Stimulated activated CD8-positive, alpha-beta memory T cell treated with anti-CD3 and anti-CD28 coated beads, Interleukin-15, amount 100 ng/mL, for 24 hours (primary cell): Measurements from ENCODE around the gene OR52K2.
"Not testable (repeated sequence)": the region's sequence is repeated elsewhere in the genome, so short reads cannot be mapped to it uniquely, and the experiment has no call there.

ENCODE experiments used
- DNase-seq: peaks from one replicate; pipeline ENCODE4 v3.0.0-alpha.2; 2020; ENCODE audit warnings: low read depth

The OR52K2 gene

DNA sequence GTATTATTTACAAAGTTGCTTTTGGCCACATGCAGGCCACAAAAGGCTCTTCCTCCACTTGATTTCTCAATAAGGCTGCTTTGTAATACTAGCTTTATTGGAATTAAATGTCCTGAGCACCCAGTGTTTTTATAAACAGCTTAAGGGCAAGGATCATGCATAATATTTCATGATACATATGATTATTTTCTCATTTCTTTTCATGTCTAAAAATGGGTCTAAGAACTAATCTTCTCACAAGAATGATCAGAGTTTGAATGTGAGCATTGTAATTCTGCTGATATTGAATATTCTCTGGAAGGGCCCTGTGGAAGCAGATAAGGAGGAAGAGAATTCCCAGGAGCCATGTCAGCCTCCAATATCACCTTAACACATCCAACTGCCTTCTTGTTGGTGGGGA lies at the start of gene OR52K2:
TSS of gene OR52K2 (plus strand) at position 301 of the 400 bp plus-strand sequence. CDS start at position 346, 45 bp downstream.
- no peak for DNase-seq

- not testable (repeated sequence) for DNase-seq
Measured at GRCh38 chr11:4406206-4406605, 42.9 kb upstream of the OR52K2 start.

GRCh38 chr11:4416306-4416705 lies 32.8 kb upstream of the OR52K2 start:
- no peak for DNase-seq

- no peak for DNase-seq
Measured at GRCh38 chr11:4416816-4417215, 32.3 kb upstream of the OR52K2 start.

DNA sequence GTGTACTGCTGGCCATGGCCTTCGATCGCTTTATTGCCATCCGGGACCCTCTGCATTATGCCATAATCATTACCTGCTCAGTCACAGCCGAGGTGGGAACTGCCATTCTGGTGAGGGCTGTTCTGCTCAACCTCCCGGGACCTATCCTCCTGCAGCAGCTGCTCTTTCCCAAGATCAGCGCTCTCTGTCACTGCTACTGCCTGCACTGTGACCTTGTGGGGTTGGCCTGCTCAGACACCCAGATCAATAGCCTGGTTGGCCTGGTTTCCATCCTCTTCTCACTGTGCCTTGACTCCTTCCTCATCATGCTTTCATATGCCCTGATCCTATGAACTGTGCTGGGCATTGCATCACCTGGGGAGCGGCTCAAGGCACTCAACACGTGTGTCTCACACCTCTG lies 30.7 kb upstream of the OR52K2 start:
- no peak for DNase-seq

- DNase-seq = no peak
Measured at GRCh38 chr11:4430051-4430450, 19.0 kb upstream of the OR52K2 start.

GRCh38 chr11:4433856-4434255 lies 15.2 kb upstream of the OR52K2 start:
- DNase-seq = no peak

DNA sequence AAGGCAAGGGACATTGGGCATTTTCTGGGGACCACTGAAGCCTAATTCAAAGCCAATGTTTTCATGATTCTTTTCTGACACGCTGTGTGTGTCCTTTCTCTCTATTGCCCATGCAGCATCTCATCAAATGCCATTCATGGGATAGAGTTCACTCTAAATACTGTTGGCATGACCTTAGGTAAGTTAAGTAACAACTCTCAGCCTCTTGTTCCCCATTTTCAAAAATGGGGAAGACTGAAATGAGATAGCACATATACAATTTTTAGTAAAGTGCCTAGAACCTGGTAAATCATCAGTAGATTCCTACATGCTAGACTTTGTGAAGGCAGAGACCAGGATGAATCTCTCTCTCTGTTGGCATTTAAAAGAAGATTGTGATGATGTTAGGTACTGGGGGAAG lies 12.7 kb upstream of the OR52K2 start:
- DNase-seq = no peak

- DNase-seq = no peak
Measured at GRCh38 chr11:4441515-4441914, 7.6 kb upstream of the OR52K2 start.

GRCh38 chr11:4443232-4443891 lies 5.7 kb upstream of the OR52K2 start:
- DNase-seq = no peak

DNA sequence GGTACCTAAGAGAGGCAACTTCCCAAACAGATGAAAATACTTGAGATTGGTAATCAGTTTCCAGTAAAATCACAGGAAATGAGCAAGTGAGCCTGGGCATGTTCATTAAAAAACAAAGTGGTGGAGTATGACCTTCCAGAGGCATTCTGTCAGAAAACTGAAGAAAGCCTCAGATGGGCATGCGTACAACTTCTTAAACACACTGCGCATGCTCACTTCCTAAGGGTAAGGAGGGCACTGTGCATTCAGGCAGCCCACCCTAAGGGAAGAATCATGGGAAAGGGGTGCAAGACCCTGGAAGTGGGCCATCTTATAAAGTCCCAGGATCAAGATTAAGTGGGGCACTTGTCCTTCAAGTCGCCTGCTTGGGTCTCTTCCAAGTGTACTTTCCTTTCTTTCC lies 4.0 kb downstream of the OR52K2 start:
- DNase-seq = no peak

DNA sequence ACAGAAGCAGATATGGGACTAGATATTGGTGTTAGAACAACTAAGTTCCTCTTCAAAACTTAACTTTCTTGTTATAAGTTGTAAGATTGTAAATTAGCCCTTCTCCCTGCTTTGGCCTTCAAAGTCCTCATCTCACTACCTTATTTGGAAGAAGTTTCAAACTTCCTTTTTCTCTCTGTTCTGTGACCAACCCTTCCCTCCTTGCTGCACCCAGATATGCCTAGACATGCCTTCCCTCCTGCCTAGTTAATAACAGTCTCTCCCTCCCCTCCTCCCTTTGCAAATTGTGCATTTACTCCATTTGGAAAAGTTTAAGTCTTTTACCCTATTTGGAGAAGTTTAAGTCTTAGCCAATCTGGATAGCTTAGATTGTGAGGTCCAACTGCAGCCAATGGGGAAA lies 4.9 kb downstream of the OR52K2 start:
- DNase-seq = no peak

DNA sequence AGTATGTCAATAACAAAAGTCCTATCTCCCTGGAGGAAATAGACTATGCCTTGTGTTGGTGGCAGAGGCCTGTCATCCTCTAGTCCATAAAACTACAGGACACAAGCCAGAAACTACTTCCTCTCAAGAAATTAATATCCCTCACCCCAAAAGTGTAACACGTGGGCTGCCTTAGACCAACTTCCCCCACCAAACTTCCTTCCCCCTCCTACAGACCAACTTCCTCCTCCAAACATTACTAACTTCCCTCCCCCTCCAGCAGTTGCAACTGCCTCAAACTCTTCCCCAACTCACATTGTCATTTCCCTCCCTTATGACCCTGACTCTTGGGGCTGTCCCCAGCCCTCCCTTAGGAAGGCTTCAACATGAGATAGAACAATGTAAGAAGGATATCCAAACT lies 6.3 kb downstream of the OR52K2 start:
- DNase-seq = no peak

- no peak for DNase-seq
Measured at GRCh38 chr11:4459500-4459899, 10.4 kb downstream of the OR52K2 start.

- DNase-seq = no peak
Measured at GRCh38 chr11:4460151-4460550, 11.1 kb downstream of the OR52K2 start.

DNA sequence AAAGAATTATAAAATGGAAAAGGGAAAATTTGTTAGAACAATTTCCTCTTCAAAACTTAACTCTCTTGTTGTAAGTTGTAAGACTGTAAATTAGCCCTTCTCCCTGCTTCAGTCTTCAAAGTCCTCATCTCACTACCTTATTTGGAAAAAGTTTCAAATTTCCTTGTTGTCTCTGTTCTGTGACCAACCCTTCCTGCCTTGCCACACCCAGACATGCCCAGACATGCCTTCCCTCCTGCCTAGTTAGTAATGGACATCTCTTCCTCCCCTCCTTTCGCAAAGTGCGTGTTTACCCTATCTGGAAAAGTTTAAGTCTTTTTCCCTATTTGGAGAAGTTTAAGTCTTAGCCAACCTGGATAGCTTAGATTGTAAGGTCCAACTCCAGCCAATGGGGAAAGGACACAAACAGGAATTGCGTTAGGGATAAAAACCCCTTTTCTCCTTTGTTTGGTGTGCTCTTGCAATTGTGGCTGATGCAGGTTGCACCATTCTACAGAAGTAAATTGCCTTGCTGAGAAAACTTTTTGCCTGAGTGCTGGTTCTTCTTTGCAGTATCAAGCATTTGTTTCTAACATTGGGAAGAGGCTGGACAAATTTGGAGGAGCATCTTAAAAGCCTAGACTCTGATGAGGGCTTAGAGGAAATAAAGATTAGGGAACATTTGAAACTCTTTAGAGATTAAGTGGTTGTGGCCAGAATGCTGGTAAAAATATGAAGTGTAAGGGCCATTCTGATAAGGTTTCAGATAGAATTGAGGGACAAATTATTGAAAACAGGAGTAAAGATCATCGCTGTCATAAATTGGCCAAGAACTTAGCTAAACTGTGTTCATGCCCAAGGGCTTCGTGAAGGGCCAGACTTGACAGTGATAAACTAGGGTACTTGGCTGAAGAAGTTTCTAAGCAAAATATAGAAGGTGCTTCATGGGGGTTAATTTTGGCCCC lies 15.4 kb downstream of the OR52K2 start:
- DNase-seq = no peak

DNA sequence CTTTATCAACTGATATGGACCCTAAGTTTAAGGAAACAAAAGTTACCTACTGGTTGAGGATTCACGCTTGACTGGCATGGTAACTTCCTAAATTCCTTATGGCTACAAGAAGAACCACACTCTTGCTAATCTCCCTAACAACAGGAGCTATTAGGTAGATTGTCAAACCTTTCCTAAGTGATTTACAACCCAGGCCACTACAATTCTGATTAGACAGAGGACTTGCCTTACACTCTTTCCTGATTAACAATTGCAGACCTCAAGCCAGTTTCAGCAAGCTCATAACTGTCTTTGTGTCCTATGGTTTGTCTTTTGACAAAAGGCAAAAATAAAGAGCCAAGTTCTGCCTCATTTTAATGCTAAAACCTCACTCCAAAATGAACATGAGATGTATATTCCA lies 16.3 kb downstream of the OR52K2 start:
- DNase-seq = no peak

- no peak for DNase-seq
Measured at GRCh38 chr11:4466131-4466870, 17.2 kb downstream of the OR52K2 start.

GRCh38 chr11:4466871-4467442 lies 17.9 kb downstream of the OR52K2 start:
- DNase-seq = no peak

DNA sequence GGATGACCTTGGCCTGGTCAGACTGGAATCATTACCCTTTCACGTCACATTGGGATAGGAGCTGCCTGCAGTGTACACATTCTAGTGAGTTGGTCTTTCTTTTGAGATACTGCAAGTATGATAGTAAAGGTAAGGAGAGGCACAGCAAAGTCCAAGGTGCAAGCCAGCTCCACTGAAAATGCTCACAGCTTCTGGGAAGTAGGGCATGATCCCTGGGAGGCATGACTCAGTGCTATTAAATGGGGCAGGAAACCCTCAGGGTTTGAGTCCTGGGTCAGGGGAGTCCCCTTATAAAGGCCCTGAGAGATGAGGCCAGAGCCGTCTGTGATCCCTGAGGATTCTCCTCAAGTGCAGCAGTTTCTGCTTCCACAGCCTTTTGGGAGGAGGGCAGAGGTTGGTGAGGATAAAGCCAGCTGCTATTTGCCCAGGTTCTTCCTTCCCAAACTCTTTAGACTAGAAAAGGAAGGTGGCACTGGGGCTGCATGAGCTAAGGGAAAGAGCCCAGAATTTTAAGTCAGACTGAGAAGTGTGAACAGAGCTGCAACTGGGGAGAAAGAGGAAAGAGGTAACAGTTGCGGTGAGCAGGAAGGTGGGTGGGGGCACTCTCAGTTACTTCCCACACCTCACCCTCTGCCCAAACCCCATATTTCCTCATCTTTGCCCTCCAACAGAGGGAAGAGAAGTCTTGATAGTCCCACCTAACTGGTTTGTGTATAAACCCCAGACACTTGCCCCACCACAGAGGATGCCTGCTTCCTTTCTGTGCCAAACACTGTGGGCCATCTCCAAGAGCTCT lies 18.9 kb downstream of the OR52K2 start:
- DNase-seq = no peak

DNA sequence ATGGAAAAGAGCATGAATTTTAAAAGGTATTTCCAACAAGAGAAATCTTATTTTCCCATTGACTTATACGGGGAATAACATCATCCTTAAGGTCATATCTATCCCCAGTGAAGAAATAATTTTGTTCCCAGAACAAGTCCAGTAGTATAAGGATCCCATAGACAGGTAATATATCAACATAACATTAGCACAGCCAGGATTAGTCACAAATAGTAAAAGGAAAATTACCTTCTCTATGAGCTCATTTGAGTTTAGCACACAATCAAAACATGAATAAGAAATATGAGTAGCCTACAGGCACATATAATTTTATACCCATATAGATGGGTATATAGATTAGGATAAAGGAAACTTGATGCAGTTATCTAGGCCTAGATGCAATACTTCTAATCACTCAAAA lies 30.5 kb downstream of the OR52K2 start:
- no peak for DNase-seq
